ENCODE data around the gene EBF3. TPM values are rescaled to one million over a fixed set of nuclear protein-coding genes. Genes with fewer than 3 reads are reported as not detected.

The EBF3 gene
- total RNA-seq, 1 experiment from 2014 or later: 0.64 TPM

- in situ Hi-C loops (cut with HindIII; ENCODE audit: low pct_unique_long_range_greater_than_20kb, low sequenced_read_pairs): no loop called here
- no TSS peak for BruUV-seq (replicated peaks)
- no peak for DNase-seq (ENCODE audit: low read depth, low spot score)
Measured at GRCh38 chr10:129937351-129937751, 26.7 kb downstream of the EBF3 start.

GRCh38 chr10:129936923-129937300 lies 27.2 kb downstream of the EBF3 start:
- Histone ChIP-seq H3K27me3 (ENCODE audit: control insufficient read depth, insufficient read depth, low read length) (no peaks in the 10 kb centered on the region), H3K4me1 (ENCODE audit: control insufficient read depth, insufficient read depth, low read length) (no peaks in the 10 kb centered on the region), H3K27ac (ENCODE audit: low read length) (no peak overlapping the region), H3K36me3 (ENCODE audit: control insufficient read depth, insufficient read depth, low read length) (no peaks in the 10 kb centered on the region), H3K9me3 (ENCODE audit: control insufficient read depth, insufficient read depth, low read depth, low read length) (no peaks in the 10 kb centered on the region), H3K4me3 (ENCODE audit: low read depth in 2 of 2, low read length in 2 of 2) (no peak overlapping the region)
- intact Hi-C loops (cut with micrococcal nuclease; ENCODE audit: unreplicated experiment): loop anchor here (5.0 kb wide), 1 partner anchor 590 kb away; no protein-coding TSS in a partner anchor
- POLR2A ChIA-PET: no interaction called here
- DNase-seq (ENCODE audit: low read depth, low spot score): no peak
- in situ Hi-C loops (cut with HindIII; ENCODE audit: low pct_unique_long_range_greater_than_20kb, low sequenced_read_pairs): no loop called here
- BruUV-seq (replicated peaks): no TSS peak
- no peak for ATAC-seq
- TF ChIP-seq TCF7L2 (IDR thresholded peaks at IDR 0.05; ENCODE audit: low read depth, low read length): no peak
- TF ChIP-seq POLR2AphosphoS5 (IDR thresholded peaks at IDR 0.05; ENCODE audit: low read depth, low read length): no peak
- TF ChIP-seq CTCF (IDR thresholded peaks at IDR 0.05): no peak
- no peak for TF ChIP-seq SIN3A (IDR thresholded peaks at IDR 0.05; ENCODE audit: borderline replicate concordance, insufficient read depth, low read depth, low read length)
- TF ChIP-seq REST (IDR thresholded peaks at IDR 0.05; ENCODE audit: insufficient read depth in 1 of 2, low read depth in 2 of 2, low read length in 1 of 2): no peak
- CTCF ChIA-PET: interaction anchor here (0.7 kb wide), 1 partner anchor 30 kb away, joined by 3 read pairs; no protein-coding TSS in a partner anchor

More at GRCh38 chr10:129937351-129937751, 26.7 kb downstream of the EBF3 start:
- no peak for TF ChIP-seq CTCF (IDR thresholded peaks at IDR 0.05)
- Histone ChIP-seq H3K9me3 (ENCODE audit: control insufficient read depth, insufficient read depth, low read depth, low read length) (no peaks in the 10 kb centered on the region), H3K4me1 (ENCODE audit: control insufficient read depth, insufficient read depth, low read length) (no peaks in the 10 kb centered on the region), H3K27ac (ENCODE audit: low read length) (no peak overlapping the region), H3K27me3 (ENCODE audit: control insufficient read depth, insufficient read depth, low read length) (no peaks in the 10 kb centered on the region), H3K36me3 (ENCODE audit: control insufficient read depth, insufficient read depth, low read length) (no peaks in the 10 kb centered on the region), H3K4me3 (ENCODE audit: low read depth in 2 of 2, low read length in 2 of 2) (no peak overlapping the region)
- ChIA-PET POLR2A (no interaction called here), CTCF (no interaction called here)
- no peak for ATAC-seq
- intact Hi-C loops (cut with micrococcal nuclease; ENCODE audit: unreplicated experiment): loop anchor here (5.0 kb wide), 1 partner anchor 590 kb away; no protein-coding TSS in a partner anchor
